VCaP (cell line): ENCODE measurements around the gene FMNL2.

Experiments used
- H3K27ac ChIP-seq: fragments of 450-650 bp; 2 replicates; pipeline ENCODE4 v1.5.1; 2017
- TF ChIP-seq, protein P1 (sequence below): fragments of 450-650 bp; conservative IDR thresholded peaks from 2 replicates; pipeline ENCODE4 v1.5.1; 2017; ENCODE audit warnings: mild to moderate bottlenecking, moderate library complexity

The FMNL2 gene

DNA sequence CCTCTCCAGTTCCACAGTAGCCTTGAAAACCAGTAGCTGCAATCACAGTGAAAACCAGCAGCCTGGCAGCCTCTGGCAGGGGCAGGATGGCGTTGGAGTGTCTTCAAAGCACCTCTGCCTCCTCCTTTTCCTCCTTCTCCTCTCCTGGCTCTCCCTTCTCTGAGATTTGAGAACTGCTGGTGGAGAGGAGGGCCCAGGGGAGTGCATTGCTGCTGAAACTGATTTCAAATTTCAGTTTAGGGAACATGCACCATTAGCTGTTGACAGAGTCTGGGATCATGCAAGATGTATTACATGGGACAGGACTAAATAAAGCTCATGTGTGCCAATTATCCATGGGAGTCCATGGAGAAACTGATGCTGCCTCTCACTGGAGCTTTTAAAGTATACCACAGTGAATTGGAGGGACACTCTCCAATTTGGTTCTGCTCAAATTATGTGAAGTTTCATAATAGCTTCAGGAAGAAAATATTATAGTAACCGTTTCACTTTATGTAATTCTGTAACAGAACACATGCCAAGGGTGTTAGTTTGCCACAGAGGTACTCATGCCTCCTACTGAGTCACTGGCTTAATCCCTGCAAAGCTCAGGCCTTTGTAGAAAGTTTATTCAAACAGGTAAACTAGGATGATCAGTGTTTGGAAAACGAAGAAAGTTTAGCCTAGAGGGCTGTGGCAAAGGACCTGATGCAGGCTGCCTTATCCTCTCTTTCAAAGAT is 236.2 kb downstream of the FMNL2 start:
- TF ChIP-seq, protein P1, sequence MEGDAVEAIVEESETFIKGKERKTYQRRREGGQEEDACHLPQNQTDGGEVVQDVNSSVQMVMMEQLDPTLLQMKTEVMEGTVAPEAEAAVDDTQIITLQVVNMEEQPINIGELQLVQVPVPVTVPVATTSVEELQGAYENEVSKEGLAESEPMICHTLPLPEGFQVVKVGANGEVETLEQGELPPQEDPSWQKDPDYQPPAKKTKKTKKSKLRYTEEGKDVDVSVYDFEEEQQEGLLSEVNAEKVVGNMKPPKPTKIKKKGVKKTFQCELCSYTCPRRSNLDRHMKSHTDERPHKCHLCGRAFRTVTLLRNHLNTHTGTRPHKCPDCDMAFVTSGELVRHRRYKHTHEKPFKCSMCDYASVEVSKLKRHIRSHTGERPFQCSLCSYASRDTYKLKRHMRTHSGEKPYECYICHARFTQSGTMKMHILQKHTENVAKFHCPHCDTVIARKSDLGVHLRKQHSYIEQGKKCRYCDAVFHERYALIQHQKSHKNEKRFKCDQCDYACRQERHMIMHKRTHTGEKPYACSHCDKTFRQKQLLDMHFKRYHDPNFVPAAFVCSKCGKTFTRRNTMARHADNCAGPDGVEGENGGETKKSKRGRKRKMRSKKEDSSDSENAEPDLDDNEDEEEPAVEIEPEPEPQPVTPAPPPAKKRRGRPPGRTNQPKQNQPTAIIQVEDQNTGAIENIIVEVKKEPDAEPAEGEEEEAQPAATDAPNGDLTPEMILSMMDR: no peak
- no peak overlapping the region for H3K27ac ChIP-seq

DNA sequence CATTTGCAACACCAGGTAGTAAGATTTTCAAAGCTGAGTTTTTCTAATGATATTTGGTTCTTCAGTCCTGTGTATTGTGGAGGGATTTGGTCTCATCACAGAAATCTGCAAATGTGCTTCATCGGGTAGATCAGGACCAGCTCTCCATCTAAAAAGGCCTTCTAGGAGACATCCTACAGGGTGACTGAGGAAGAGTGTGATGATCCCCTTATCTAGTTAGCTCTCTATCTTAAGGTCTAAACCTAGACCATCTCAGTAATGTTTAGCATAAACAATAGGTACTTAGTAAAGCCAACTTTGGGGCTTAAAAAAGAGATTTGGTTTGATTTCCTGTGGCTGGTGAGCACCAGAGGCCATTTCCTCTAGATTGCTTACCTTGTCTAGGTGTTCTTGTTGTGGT is 237.1 kb downstream of the FMNL2 start:
- TF ChIP-seq, protein P1: no peak
- no peak overlapping the region for H3K27ac ChIP-seq

DNA sequence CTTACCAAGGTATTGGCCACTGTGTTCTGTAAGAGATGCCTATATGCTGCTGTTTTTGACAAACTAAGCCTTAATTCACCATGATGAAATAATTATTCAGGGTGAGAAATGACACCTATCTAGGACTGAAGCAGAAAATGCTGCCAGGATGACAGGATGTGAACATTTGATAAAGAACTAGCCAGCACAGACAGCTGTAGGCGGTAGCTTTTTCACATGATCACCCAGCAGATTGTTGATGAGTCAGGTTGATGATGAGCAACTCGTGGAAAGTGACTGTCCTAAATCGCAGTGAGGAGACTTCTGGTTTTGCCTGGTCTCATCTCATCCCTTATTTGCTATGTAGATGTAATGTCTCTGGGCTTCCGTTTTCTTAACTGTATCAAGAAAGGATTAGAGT is 238.2 kb downstream of the FMNL2 start:
- TF ChIP-seq, protein P1: no peak
- no peak overlapping the region for H3K27ac ChIP-seq

DNA sequence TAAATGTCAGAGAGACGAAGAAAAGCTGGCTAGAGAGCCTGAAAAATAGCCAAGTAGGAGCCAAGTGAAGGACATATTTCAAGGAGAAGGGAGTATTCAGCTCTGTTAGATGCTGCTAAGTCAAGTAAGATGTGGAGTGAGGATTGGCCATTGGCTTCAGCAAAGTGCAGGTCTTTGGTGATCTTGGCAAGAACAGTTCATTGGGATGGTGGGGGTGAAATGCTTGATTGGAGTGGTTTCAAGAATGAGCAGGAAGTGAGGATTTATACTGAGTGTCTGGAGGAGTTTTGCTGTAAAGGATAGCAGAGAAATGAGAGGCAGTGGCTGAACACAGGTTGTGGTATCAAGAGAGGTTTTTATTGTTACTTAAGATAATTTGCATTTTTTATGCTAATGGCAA is 242.6 kb downstream of the FMNL2 start:
- TF ChIP-seq, protein P1: no peak
- H3K27ac ChIP-seq: no peak overlapping the region

DNA sequence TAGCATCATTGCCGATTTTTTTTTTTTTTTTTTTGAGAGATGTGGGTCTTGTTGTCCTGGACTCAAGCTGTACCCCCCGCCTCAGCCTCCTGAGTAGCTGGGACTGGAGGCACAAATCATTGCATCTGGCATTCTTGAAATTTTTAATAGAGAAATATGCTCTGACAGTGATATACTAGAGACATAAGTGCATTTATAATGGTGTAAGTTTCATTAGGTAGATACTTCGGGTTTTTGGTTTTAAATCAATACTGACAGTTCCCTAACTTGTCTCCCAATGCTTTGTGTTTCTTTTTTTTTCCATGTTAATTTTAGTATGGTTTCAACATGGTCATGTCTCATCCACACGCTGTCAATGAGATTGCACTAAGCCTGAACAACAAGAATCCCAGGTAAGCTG is 243.6 kb downstream of the FMNL2 start:
- no peak overlapping the region for H3K27ac ChIP-seq
- TF ChIP-seq, protein P1: no peak

DNA sequence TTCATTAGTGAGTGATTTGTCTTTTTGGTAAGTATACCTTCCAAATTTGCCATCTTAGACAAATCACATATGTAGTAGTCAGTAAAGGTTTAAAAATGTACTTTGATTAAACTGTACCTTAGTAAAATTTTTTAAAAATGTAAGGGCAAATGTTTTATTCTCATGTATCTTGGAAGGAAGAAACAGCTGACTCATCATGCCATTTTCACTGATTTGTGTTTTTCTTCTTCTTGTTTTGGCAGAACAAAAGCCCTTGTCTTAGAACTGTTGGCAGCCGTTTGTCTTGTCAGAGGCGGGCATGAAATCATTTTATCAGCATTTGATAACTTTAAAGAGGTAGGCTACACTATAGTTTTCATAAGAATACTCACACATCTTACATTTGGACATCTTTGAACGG is 245.7 kb downstream of the FMNL2 start:
- no peak overlapping the region for H3K27ac ChIP-seq
- TF ChIP-seq, protein P1: no peak

DNA sequence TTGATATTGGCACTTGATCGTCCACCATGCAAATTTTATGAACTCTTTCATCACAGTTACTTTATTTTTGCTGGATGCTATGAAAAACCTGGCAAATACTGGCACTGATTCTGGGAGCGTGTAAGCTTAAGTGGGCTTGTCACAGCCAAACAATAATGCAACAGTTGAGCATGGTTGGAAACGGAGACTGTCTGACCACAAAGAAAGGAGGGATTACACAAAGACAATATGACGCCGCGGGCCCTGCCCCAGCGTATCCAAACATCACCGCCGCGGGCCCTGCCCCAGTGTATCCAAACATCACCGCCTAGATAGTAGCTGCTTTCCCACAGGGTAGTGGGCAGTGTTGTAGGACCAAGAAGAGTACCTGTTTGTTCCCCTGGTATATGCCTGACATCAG is 246.4 kb downstream of the FMNL2 start:
- TF ChIP-seq, protein P1: no peak
- H3K27ac ChIP-seq: no peak overlapping the region
